ENCODE data around the gene TRIM45. TPM values are rescaled to one million over a fixed set of nuclear protein-coding genes. Genes with fewer than 3 reads are reported as not detected.

The TRIM45 gene
- total RNA-seq, 4 donors from 2014 or later = 0.60 to 2.0 (median 0.87) TPM

DNA sequence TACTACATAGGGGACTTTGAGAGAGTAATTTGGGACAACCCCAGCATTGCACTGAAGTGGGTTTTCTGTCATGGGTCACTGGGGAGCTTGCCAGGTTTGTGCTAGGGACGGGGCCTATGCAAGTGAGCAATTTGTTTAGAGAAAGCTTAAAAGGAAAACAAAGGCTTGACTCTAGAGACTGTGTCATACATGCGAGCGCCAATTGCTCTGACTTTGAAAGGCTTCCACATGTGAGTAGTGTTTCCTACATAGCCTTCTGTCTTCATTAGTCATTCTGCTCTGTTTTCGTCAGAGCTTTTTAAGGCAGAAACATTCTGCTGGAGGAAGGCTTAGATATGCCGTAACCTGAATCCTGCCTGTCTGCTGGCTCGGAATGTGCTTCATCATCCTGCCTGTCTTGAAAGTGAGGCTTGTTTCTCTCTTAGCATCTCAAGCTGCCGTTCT is 28.4 kb downstream of the TRIM45 start:
- TF ChIP-seq, protein P1, sequence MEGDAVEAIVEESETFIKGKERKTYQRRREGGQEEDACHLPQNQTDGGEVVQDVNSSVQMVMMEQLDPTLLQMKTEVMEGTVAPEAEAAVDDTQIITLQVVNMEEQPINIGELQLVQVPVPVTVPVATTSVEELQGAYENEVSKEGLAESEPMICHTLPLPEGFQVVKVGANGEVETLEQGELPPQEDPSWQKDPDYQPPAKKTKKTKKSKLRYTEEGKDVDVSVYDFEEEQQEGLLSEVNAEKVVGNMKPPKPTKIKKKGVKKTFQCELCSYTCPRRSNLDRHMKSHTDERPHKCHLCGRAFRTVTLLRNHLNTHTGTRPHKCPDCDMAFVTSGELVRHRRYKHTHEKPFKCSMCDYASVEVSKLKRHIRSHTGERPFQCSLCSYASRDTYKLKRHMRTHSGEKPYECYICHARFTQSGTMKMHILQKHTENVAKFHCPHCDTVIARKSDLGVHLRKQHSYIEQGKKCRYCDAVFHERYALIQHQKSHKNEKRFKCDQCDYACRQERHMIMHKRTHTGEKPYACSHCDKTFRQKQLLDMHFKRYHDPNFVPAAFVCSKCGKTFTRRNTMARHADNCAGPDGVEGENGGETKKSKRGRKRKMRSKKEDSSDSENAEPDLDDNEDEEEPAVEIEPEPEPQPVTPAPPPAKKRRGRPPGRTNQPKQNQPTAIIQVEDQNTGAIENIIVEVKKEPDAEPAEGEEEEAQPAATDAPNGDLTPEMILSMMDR (IDR thresholded peaks at IDR 0.05) = no peak
- ATAC-seq (ENCODE audit: low FRiP score) (peak; percentile 93), DNase-seq (ENCODE audit: low spot score) (peak; percentile 35)

GRCh38 chr1:117092594-117092993 is 29.0 kb downstream of the TRIM45 start:
- no peak for DNase-seq (ENCODE audit: low spot score)
- TF ChIP-seq, protein P1 (IDR thresholded peaks at IDR 0.05) = no peak
- no peak for ATAC-seq (ENCODE audit: low FRiP score)

GRCh38 chr1:117089996-117090395 is 31.6 kb downstream of the TRIM45 start:
- ATAC-seq (ENCODE audit: low FRiP score) (no peak), DNase-seq (ENCODE audit: low spot score) (no peak)
- TF ChIP-seq, protein P1 (IDR thresholded peaks at IDR 0.05) = no peak

GRCh38 chr1:117087686-117088085 is 33.9 kb downstream of the TRIM45 start:
- DNase-seq (ENCODE audit: low spot score) = no peak
- no peak for ATAC-seq (ENCODE audit: low FRiP score)
- TF ChIP-seq, protein P1 (IDR thresholded peaks at IDR 0.05) = no peak

DNA sequence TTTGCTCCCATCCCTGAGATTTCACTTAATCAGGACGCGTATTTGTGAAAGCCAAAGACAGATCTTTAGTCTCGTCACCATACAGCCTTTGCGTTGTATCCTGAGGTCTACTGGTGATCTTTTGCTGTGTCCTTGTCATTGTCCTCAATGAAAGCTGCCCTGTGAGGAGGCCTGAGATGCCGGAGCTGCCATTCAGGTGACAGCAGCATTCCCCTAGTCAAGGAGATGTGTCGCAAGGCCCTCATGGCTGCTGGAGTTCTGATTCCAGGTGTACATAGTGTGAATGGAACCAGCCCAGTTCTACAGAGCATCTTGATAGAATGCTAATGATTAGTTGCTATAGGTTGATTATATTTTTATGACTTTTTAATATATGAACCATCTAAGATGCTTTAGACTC is 37.3 kb downstream of the TRIM45 start:
- TF ChIP-seq, protein P1 (IDR thresholded peaks at IDR 0.05) = no peak
- DNase-seq (ENCODE audit: low spot score) (no peak), ATAC-seq (ENCODE audit: low FRiP score) (no peak)

- ATAC-seq (ENCODE audit: low FRiP score) (no peak), DNase-seq (ENCODE audit: low spot score) (no peak)
- TF ChIP-seq, protein P1 (IDR thresholded peaks at IDR 0.05) = no peak
Measured at GRCh38 chr1:117079737-117080136, 41.8 kb downstream of the TRIM45 start.

GRCh38 chr1:117077267-117077666 is 44.3 kb downstream of the TRIM45 start:
- DNase-seq (ENCODE audit: low spot score) (no peak), ATAC-seq (ENCODE audit: low FRiP score) (peak; percentile 71)
- TF ChIP-seq, protein P1 (IDR thresholded peaks at IDR 0.05) = no peak

Measured in omental fat pad (tissue), 4 donors.